H9 (cell line): ENCODE results near the gene PEX14. TPM values are rescaled to one million over a fixed set of nuclear protein-coding genes. Genes with fewer than 3 reads are reported as not detected.

Source experiments
- DNase-seq: peaks from one replicate; pipeline ENCODE4 v3.0.0-alpha.2; 2017
- H2AFZ ChIP-seq: one replicate; pipeline ENCODE4 v1.6.1; 2013; ENCODE audit warnings: mild to moderate bottlenecking, low read length, control low read depth, moderate library complexity
- H2AK5ac ChIP-seq: 2 replicates; pipeline ENCODE4 v1.6.1; 2013; ENCODE audit warnings: low read length, control low read depth, mixed read lengths; ENCODE audit not compliant: insufficient read length
- H2BK120ac ChIP-seq: one replicate; pipeline ENCODE4 v1.6.1; 2013; ENCODE audit warnings: low read depth, mild to moderate bottlenecking, low read length, control low read depth, inconsistent platforms; ENCODE audit not compliant: poor library complexity, severe bottlenecking
- H2BK12ac ChIP-seq: 2 replicates; pipeline ENCODE4 v1.6.1; 2013; ENCODE audit warnings: low read length, control low read depth, mixed read lengths, low read depth; ENCODE audit not compliant: insufficient read length
- H2BK15ac ChIP-seq: 2 replicates; pipeline ENCODE4 v1.6.1; 2013; ENCODE audit warnings: low read depth, low read length, control low read depth
- H2BK20ac ChIP-seq: one replicate; pipeline ENCODE4 v1.6.1; 2013; ENCODE audit warnings: low read depth, mild to moderate bottlenecking, low read length, control low read depth, inconsistent platforms; ENCODE audit not compliant: poor library complexity, severe bottlenecking
- H2BK5ac ChIP-seq: 2 replicates; pipeline ENCODE4 v1.6.1; 2013; ENCODE audit warnings: low read length, control low read depth, mixed read lengths; ENCODE audit not compliant: insufficient read length
- H3K14ac ChIP-seq: 2 replicates; pipeline ENCODE4 v1.6.1; 2013; ENCODE audit warnings: low read length, control low read depth; ENCODE audit not compliant: insufficient read depth
- H3K18ac ChIP-seq: 2 replicates; pipeline ENCODE4 v1.6.1; 2013; ENCODE audit warnings: low read depth, mild to moderate bottlenecking, mixed read lengths, low read length, control low read depth; ENCODE audit not compliant: insufficient read length
- H3K23ac ChIP-seq: 2 replicates; pipeline ENCODE4 v1.6.1; 2013; ENCODE audit warnings: low read length, control low read depth, mixed read lengths, low read depth; ENCODE audit not compliant: insufficient read length
- H3K23me2 ChIP-seq: 2 replicates; pipeline ENCODE4 v1.6.1; 2013; ENCODE audit warnings: low read depth, mild to moderate bottlenecking, mixed read lengths, low read length, control low read depth; ENCODE audit not compliant: insufficient read length, poor library complexity, severe bottlenecking
- H3K27ac ChIP-seq: 2 replicates; pipeline ENCODE4 v1.5.1; 2013; ENCODE audit warnings: low read length, control low read depth, mixed read lengths, low read depth; ENCODE audit not compliant: insufficient read length
- H3K27me3 ChIP-seq: 2 replicates; pipeline ENCODE4 v1.6.1; 2013; ENCODE audit warnings: low read length, control low read depth, inconsistent platforms; ENCODE audit not compliant: insufficient read depth
- H3K4ac ChIP-seq: 2 replicates; pipeline ENCODE4 v1.6.1; 2013; ENCODE audit warnings: low read depth, mild to moderate bottlenecking, control low read depth, inconsistent platforms, low read length, moderate library complexity
- H3K4me1 ChIP-seq: 2 replicates; pipeline ENCODE4 v1.6.1; 2013; ENCODE audit warnings: low read length, control low read depth, inconsistent platforms; ENCODE audit not compliant: insufficient read depth
- H3K4me2 ChIP-seq: 2 replicates; pipeline ENCODE4 v1.6.1; 2013; ENCODE audit warnings: low read length, control low read depth, mixed read lengths; ENCODE audit not compliant: insufficient read length, insufficient read depth
- H3K56ac ChIP-seq: 2 replicates; pipeline ENCODE4 v1.6.1; 2013; ENCODE audit warnings: low read depth, mild to moderate bottlenecking, mixed read lengths, low read length, control low read depth; ENCODE audit not compliant: insufficient read length
- H3K79me1 ChIP-seq: 2 replicates; pipeline ENCODE4 v1.6.1; 2013; ENCODE audit warnings: low read depth, mild to moderate bottlenecking, moderate library complexity, low read length, control low read depth, inconsistent platforms; ENCODE audit not compliant: insufficient read depth, poor library complexity, severe bottlenecking
- H3K79me2 ChIP-seq: 2 replicates; pipeline ENCODE4 v1.6.1; 2013; ENCODE audit warnings: low read length, control low read depth, inconsistent platforms; ENCODE audit not compliant: insufficient read depth
- H3K9ac ChIP-seq: 2 replicates; pipeline ENCODE4 v1.6.1; 2013; ENCODE audit warnings: low read length, control low read depth, mixed read lengths; ENCODE audit not compliant: insufficient read length; ENCODE audit errors: extremely low read depth
- H3K9me3 ChIP-seq: one replicate; pipeline ENCODE4 v1.6.1; 2013; ENCODE audit warnings: low read depth, low read length, inconsistent platforms; ENCODE audit not compliant: control insufficient read depth
- H3T11ph ChIP-seq: one replicate; pipeline ENCODE4 v1.6.1; 2013; ENCODE audit warnings: mild to moderate bottlenecking, low read length, control low read depth, inconsistent platforms
- H4K20me1 ChIP-seq: one replicate; pipeline ENCODE4 v1.6.1; 2013; ENCODE audit not compliant: control insufficient read depth, insufficient read length, insufficient read depth
- H4K5ac ChIP-seq: 2 replicates; pipeline ENCODE4 v1.6.1; 2013; ENCODE audit warnings: low read depth, mild to moderate bottlenecking, mixed read lengths, low read length, control low read depth; ENCODE audit not compliant: insufficient read length
- H4K8ac ChIP-seq: replicated peaks from 2 replicates; pipeline ENCODE4 v1.6.1; 2013; ENCODE audit warnings: low read length, control low read depth, mixed read lengths, low read depth; ENCODE audit not compliant: insufficient read length
- H4K91ac ChIP-seq: 2 replicates; pipeline ENCODE4 v1.6.1; 2013; ENCODE audit warnings: low read depth, mild to moderate bottlenecking, moderate library complexity, mixed read lengths, low read length, control low read depth; ENCODE audit not compliant: insufficient read length
- H3K27ac Mint-ChIP-seq, 3 experiments: 2 replicates in 2 of 3; 3 replicates in 1 of 3; pipeline ENCODE4 v1.8.0; 2020 to 2021; ENCODE audit warnings: mixed read lengths in 3 of 3, mild to moderate bottlenecking in 1 of 3, moderate library complexity in 1 of 3
- H3K27me3 Mint-ChIP-seq: 2 replicates; pipeline ENCODE4 v1.8.0; 2021; ENCODE audit warnings: low read depth, mild to moderate bottlenecking, moderate library complexity, mixed read lengths
- H3K36me3 Mint-ChIP-seq, 3 experiments: 2 replicates in 2 of 3; 3 replicates in 1 of 3; pipeline ENCODE4 v1.8.0; 2020 to 2021; ENCODE audit warnings: low read depth in 3 of 3, mixed read lengths in 3 of 3; ENCODE audit not compliant: insufficient read depth in 1 of 3
- H3K4me1 Mint-ChIP-seq, 2 experiments: 2 replicates each; pipeline ENCODE4 v1.8.0; 2020; ENCODE audit warnings: mixed read lengths in 2 of 2
- H3K4me3 Mint-ChIP-seq, 2 experiments: 2 replicates in 1 of 2; 3 replicates in 1 of 2; pipeline ENCODE4 v1.8.0; 2020 to 2021; ENCODE audit warnings: mild to moderate bottlenecking in 2 of 2, mixed read lengths in 2 of 2, moderate library complexity in 1 of 2
- H3K9me3 Mint-ChIP-seq, 2 experiments: 2 replicates in 1 of 2; 3 replicates in 1 of 2; pipeline ENCODE4 v1.8.0; 2020; ENCODE audit warnings: mild to moderate bottlenecking in 2 of 2, mixed read lengths in 2 of 2, moderate library complexity in 1 of 2
- WGBS: extraction: QIAGEN DNeasy Blood & Tissue Kit; methylation state at CpG from one replicate; pipeline ENCODE4 v1.1.7; 2013; ENCODE audit warnings: missing lambda C conversion rate, low lambda C conversion rate, mixed read lengths; ENCODE audit not compliant: insufficient read length; ENCODE audit errors: extremely low coverage; 5-methylcytosine and 5-hydroxymethylcytosine counted together
- total RNA-seq: library from RNA; stranded (reverse); gene quantifications from 2 replicates; pipeline ENCODE4 v1.2.1, GENCODE V29; 2021
- TF ChIP-seq, protein P1 (sequence below): fragments of 200-600 bp; sonication (generic); conservative IDR thresholded peaks from 3 replicates; pipeline ENCODE4 v1.8.0; 2021; ENCODE audit warnings: antibody characterized with exemption, mild to moderate bottlenecking

Gene PEX14
- total RNA-seq, 1 experiment from 2014 or later, result 23.9 TPM

DNA sequence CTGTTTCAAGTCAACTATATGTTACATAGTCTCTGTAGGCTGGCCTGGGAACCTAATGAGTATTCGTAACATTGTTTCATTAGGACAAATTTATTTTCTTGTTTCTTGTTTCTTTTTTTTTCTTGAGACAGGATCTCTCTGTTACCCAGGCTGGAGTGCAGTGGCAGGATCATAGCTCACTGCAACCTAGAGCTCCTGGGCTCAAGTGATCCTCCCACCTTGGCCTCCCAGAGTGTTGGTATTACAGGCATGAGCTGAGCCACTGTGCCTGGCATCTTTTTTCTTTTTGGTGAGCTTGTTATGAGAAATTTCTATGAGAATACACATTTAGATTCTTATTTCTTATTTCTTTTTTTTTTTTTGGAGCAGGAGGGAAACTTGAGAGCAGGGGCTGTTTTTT is 37.7 kb upstream of the PEX14 start:
- no peak for DNase-seq
- H3K9me3 ChIP-seq, result no peaks in the 10 kb centered on the region
- H2AFZ ChIP-seq, result no peak overlapping the region
- no peak overlapping the region for H3K4ac ChIP-seq
- H3K23ac ChIP-seq, result no peak overlapping the region
- H3K23me2 ChIP-seq, result no peaks in the 10 kb centered on the region
- H3K27ac ChIP-seq, result no peak overlapping the region
- no peaks in the 10 kb centered on the region for H3K27me3 Mint-ChIP-seq
- no peaks in the 10 kb centered on the region for H3K9me3 Mint-ChIP-seq
- no peak overlapping the region for H2AK5ac ChIP-seq
- no peak overlapping the region for H2BK5ac ChIP-seq
- TF ChIP-seq, protein P1, sequence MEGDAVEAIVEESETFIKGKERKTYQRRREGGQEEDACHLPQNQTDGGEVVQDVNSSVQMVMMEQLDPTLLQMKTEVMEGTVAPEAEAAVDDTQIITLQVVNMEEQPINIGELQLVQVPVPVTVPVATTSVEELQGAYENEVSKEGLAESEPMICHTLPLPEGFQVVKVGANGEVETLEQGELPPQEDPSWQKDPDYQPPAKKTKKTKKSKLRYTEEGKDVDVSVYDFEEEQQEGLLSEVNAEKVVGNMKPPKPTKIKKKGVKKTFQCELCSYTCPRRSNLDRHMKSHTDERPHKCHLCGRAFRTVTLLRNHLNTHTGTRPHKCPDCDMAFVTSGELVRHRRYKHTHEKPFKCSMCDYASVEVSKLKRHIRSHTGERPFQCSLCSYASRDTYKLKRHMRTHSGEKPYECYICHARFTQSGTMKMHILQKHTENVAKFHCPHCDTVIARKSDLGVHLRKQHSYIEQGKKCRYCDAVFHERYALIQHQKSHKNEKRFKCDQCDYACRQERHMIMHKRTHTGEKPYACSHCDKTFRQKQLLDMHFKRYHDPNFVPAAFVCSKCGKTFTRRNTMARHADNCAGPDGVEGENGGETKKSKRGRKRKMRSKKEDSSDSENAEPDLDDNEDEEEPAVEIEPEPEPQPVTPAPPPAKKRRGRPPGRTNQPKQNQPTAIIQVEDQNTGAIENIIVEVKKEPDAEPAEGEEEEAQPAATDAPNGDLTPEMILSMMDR, result no peak
- H3K14ac ChIP-seq, result no peak overlapping the region
- no CpG with 5 or more reads among the region's 1 CpG for WGBS
- H3K36me3 Mint-ChIP-seq, result peaks cover 0 to 4% (median 0%) of the 10 kb centered on the region in 3 experiments; a peak in 3 of 7 replicates
- no peak overlapping the region for H3K4me3 Mint-ChIP-seq
- no peak overlapping the region for H3K18ac ChIP-seq
- no peak overlapping the region for H2BK15ac ChIP-seq
- H3T11ph ChIP-seq, result no peak overlapping the region
- H3K56ac ChIP-seq, result no peak overlapping the region
- no peak overlapping the region for H4K91ac ChIP-seq
- H2BK12ac ChIP-seq, result no peak overlapping the region
- H2BK20ac ChIP-seq, result no peak overlapping the region
- no peak overlapping the region for H3K4me2 ChIP-seq
- H4K8ac ChIP-seq, result no peak overlapping the region
- H4K5ac ChIP-seq, result no peak overlapping the region
- H2BK120ac ChIP-seq, result no peak overlapping the region
- no peaks in the 10 kb centered on the region for H3K27me3 ChIP-seq
- H3K4me1 ChIP-seq, result no peaks in the 10 kb centered on the region
- H3K27ac Mint-ChIP-seq, result peak overlapping the region in 1 of 3 experiments; percentile 23; a peak in 1 of 7 replicates
- no peaks in the 10 kb centered on the region for H3K79me1 ChIP-seq
- no peak overlapping the region for H3K9ac ChIP-seq
- H3K4me1 Mint-ChIP-seq, result 0 out of 4 replicates have a peak, but pooled peaks cover 0 to 3% of the 10 kb centered on the region in 2 experiments
- no peaks in the 10 kb centered on the region for H4K20me1 ChIP-seq
- H3K79me2 ChIP-seq, result no peaks in the 10 kb centered on the region
